Endothelial cell (in vitro differentiated cells): ENCODE results near the gene ZNF341. TPM values are rescaled to one million over a fixed set of nuclear protein-coding genes. Genes with fewer than 3 reads are reported as not detected.
A peak's percentile ranks its signal among the peaks of the same experiment; 100 is the strongest.

Source experiments
- DNase-seq: peaks from one replicate; pipeline ENCODE4 v3.0.0; 2021; ENCODE audit warnings: low spot score
- H3K27ac Mint-ChIP-seq: one replicate; pipeline ENCODE4 v1.8.0; 2021; ENCODE audit warnings: mixed read lengths, inconsistent platforms; ENCODE audit not compliant: unreplicated experiment
- H3K27me3 Mint-ChIP-seq: one replicate; pipeline ENCODE4 v1.8.0; 2021; ENCODE audit warnings: mild to moderate bottlenecking, moderate library complexity, mixed read lengths, inconsistent platforms; ENCODE audit not compliant: unreplicated experiment
- H3K36me3 Mint-ChIP-seq: one replicate; pipeline ENCODE4 v1.8.0; 2021; ENCODE audit warnings: mild to moderate bottlenecking, low read depth, mixed read lengths, inconsistent platforms; ENCODE audit not compliant: unreplicated experiment
- H3K4me1 Mint-ChIP-seq: one replicate; pipeline ENCODE4 v1.8.0; 2021; ENCODE audit warnings: mild to moderate bottlenecking, mixed read lengths, inconsistent platforms; ENCODE audit not compliant: unreplicated experiment
- H3K4me3 Mint-ChIP-seq: one replicate; pipeline ENCODE4 v1.8.0; 2021; ENCODE audit warnings: mild to moderate bottlenecking, mixed read lengths, inconsistent platforms; ENCODE audit not compliant: unreplicated experiment
- H3K9me3 Mint-ChIP-seq: one replicate; pipeline ENCODE4 v1.8.0; 2021; ENCODE audit warnings: mixed read lengths, inconsistent platforms; ENCODE audit not compliant: unreplicated experiment
- CTCF ChIP-seq: fragments of 200-600 bp; sonication (generic); IDR thresholded peaks from one replicate; pipeline ENCODE4 v1.5.0; 2021; ENCODE audit warnings: antibody characterized with exemption; ENCODE audit not compliant: unreplicated experiment
- total RNA-seq: library from RNA; stranded (reverse); fragmentation: NEBNext Ultra II Directional; extraction: Animal tissue kit (Norgen Biotek cat#: 25700); gene quantifications from one replicate; pipeline ENCODE4 v1.2.1, GENCODE V29; 2021; ENCODE audit not compliant: unreplicated experiment

The ZNF341 gene
- total RNA-seq, 1 donor from 2014 or later, result 3.5 TPM

GRCh38 chr20:33730946-33731692, 677 bp upstream of the ZNF341 start:
- Mint-ChIP-seq H3K9me3 (no peaks in the 10 kb centered on the region), H3K4me3 (peak overlapping the region; percentile 86), H3K27me3 (no peaks in the 10 kb centered on the region), H3K36me3 (no peaks in the 10 kb centered on the region), H3K4me1 (peaks cover 10% of the 10 kb centered on the region), H3K27ac (no peak overlapping the region)
- peak; percentile 6 for DNase-seq
- no peak for TF ChIP-seq CTCF

- peak overlapping the region; percentile 86 for H3K4me3 Mint-ChIP-seq
- TF ChIP-seq CTCF, result no peak
- no peak for DNase-seq
- H3K27ac Mint-ChIP-seq, result no peak overlapping the region
- H3K36me3 Mint-ChIP-seq, result peaks cover 6% of the 10 kb centered on the region
- peaks cover 6% of the 10 kb centered on the region for H3K9me3 Mint-ChIP-seq
- peaks cover 5% of the 10 kb centered on the region for H3K27me3 Mint-ChIP-seq
- H3K4me1 Mint-ChIP-seq, result peaks cover 10% of the 10 kb centered on the region
Measured at GRCh38 chr20:33732166-33732970, 572 bp downstream of the ZNF341 start.

- H3K4me3 Mint-ChIP-seq, result peak overlapping the region; percentile 19
- no peak for DNase-seq
- peak overlapping the region; percentile 17 for H3K27ac Mint-ChIP-seq
- peaks cover 10% of the 10 kb centered on the region for H3K4me1 Mint-ChIP-seq
- H3K9me3 Mint-ChIP-seq, result peaks cover 6% of the 10 kb centered on the region
- peaks cover 5% of the 10 kb centered on the region for H3K27me3 Mint-ChIP-seq
- H3K36me3 Mint-ChIP-seq, result peaks cover 11% of the 10 kb centered on the region
- TF ChIP-seq CTCF, result no peak
Measured at GRCh38 chr20:33733654-33734576, 2.1 kb downstream of the ZNF341 start.

- Mint-ChIP-seq H3K27me3 (peaks cover 5% of the 10 kb centered on the region), H3K9me3 (peaks cover 6% of the 10 kb centered on the region), H3K4me3 (peak overlapping the region; percentile 71), H3K27ac (no peak overlapping the region), H3K4me1 (peaks cover 6% of the 10 kb centered on the region), H3K36me3 (peaks cover 16% of the 10 kb centered on the region)
- DNase-seq, result no peak
- no peak for TF ChIP-seq CTCF
Measured at GRCh38 chr20:33736962-33737361, 5.2 kb downstream of the ZNF341 start.
